ENCODE measurements around the gene FIG4. TPM values are rescaled to one million over a fixed set of nuclear protein-coding genes. Genes with fewer than 3 reads are reported as not detected.

FIG4 gene
- total and polyA plus RNA-seq, 2 of the 4 experiments (the other 2 are of a cell fraction) = 12.1 to 15.4 TPM

DNA sequence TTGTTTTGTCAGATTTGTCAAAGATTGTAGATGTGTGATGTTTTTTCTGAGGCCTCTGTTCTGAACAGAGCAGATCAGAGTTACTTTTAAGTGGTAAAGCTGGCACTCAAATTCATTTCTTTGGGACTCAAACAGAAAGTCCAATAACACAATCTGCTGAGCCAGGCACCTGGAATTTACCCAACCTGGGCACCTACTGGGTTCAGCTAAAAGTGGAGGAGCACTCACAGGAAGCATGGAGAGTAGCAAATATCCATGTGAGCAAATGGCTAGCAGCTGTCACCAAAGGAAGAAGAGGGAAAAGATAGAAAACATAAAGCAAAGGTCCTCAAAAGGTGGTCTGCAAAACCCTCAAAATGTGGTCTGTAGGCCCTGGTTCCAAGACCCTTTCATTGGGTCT lies 116.8 kb downstream of the FIG4 start:
- Histone ChIP-seq H3K27ac (ENCODE audit: insufficient read depth, low read length) (no peak overlapping the region), H3K4me2 (ENCODE audit: low read depth, low read length) (no peak overlapping the region), H2BK120ac (ENCODE audit: low read depth, low read length) (no peak overlapping the region), H3K14ac (replicated peaks; ENCODE audit: low read depth, low read length) (no peak overlapping the region), H2BK20ac (ENCODE audit: low read depth, low read length) (no peak overlapping the region), H4K8ac (ENCODE audit: low read depth in 2 of 2, low read length in 2 of 2) (no peak overlapping the region), H3K4me1 (ENCODE audit: control insufficient read depth, insufficient read depth, low read length) (peaks cover 2% of the 10 kb centered on the region; the same call in 1 of the 2 replicates), H3K27me3 (ENCODE audit: control insufficient read depth, insufficient read depth, low read length) (no peaks in the 10 kb centered on the region), H3K9ac (ENCODE audit: low read depth, low read length) (no peak overlapping the region), H2BK5ac (ENCODE audit: low read depth, low read length, poor library complexity, severe bottlenecking) (no peak overlapping the region), H3K18ac (ENCODE audit: low read depth, low read length) (no peak overlapping the region), H3K23ac (ENCODE audit: low read depth, low read length) (no peak overlapping the region), H2AK9ac (replicated peaks; ENCODE audit: low read depth, low read length, poor library complexity) (no peak overlapping the region), H2AK5ac (ENCODE audit: low read depth, low read length) (no peak overlapping the region), H3K9me1 (ENCODE audit: insufficient read depth, low read length) (no peaks in the 10 kb centered on the region), H4K5ac (ENCODE audit: low read depth, low read length) (no peak overlapping the region), H3K79me1 (ENCODE audit: low read depth in 1 of 2, low read length in 2 of 2) (no peaks in the 10 kb centered on the region), H2AFZ (replicated peaks; ENCODE audit: low read length, poor library complexity) (no peak overlapping the region), H3K4me3 (ENCODE audit: insufficient read depth, low read depth, low read length) (no peak overlapping the region), H4K20me1 (ENCODE audit: insufficient read depth, low read length) (no peaks in the 10 kb centered on the region), H3K9me3 (ENCODE audit: control insufficient read depth, insufficient read depth, low read length) (no peaks in the 10 kb centered on the region), H3K4ac (ENCODE audit: low read depth, low read length) (no peak overlapping the region), H3K36me3 (ENCODE audit: control insufficient read depth, insufficient read depth, low read length) (no peaks in the 10 kb centered on the region), H3K56ac (ENCODE audit: extremely low read depth, insufficient read depth, low read length) (no peak overlapping the region), H4K91ac (ENCODE audit: insufficient read depth, low read depth, low read length) (no peak overlapping the region), H2BK15ac (ENCODE audit: low read depth, low read length) (no peak overlapping the region)
- DNase-seq (no peak), ATAC-seq (ENCODE audit: low read depth) (no peak)
- POLR2A ChIA-PET (ENCODE audit: unreplicated experiment) = no interaction called here
- dilution Hi-C loops (cut with HindIII; ENCODE audit: low sequenced_read_pairs, unreplicated experiment) = no loop called here
- no TSS peak for BruUV-seq (replicated peaks)
- CTCF ChIA-PET = no interaction called here
- intact Hi-C loops (cut with micrococcal nuclease) = no loop called here
- in situ Hi-C loops (cut with MboI; ENCODE audit: low sequenced_read_pairs) = no loop called here
- TF ChIP-seq NFE2L2 (IDR thresholded peaks at IDR 0.05; ENCODE audit: low read depth, low read length) (no peak), BHLHE40 (IDR thresholded peaks at IDR 0.05; ENCODE audit: low read depth, low read length) (no peak), RCOR1 (IDR thresholded peaks at IDR 0.05; ENCODE audit: insufficient replicate concordance, low read length) (no peak), ELK1 (IDR thresholded peaks at IDR 0.05; ENCODE audit: borderline replicate concordance, low read depth, low read length) (no peak), SMC3 (IDR thresholded peaks at IDR 0.05; ENCODE audit: low read depth, low read length) (no peak), MAZ (IDR thresholded peaks at IDR 0.05; ENCODE audit: borderline replicate concordance, low read depth, low read length) (no peak)
